ENCODE results near the gene CDC7.

Gene CDC7

GRCh38 chr1:91545506-91546300, 45.1 kb downstream of the CDC7 start:
- ChIA-PET CTCF (interaction anchor here (0.7 to 1.2 kb wide), 4 partner anchors 16 to 381 kb away, joined by 3 read pairs; no protein-coding TSS in a partner anchor), POLR2A (no interaction called here)
- TF ChIP-seq, protein P1, sequence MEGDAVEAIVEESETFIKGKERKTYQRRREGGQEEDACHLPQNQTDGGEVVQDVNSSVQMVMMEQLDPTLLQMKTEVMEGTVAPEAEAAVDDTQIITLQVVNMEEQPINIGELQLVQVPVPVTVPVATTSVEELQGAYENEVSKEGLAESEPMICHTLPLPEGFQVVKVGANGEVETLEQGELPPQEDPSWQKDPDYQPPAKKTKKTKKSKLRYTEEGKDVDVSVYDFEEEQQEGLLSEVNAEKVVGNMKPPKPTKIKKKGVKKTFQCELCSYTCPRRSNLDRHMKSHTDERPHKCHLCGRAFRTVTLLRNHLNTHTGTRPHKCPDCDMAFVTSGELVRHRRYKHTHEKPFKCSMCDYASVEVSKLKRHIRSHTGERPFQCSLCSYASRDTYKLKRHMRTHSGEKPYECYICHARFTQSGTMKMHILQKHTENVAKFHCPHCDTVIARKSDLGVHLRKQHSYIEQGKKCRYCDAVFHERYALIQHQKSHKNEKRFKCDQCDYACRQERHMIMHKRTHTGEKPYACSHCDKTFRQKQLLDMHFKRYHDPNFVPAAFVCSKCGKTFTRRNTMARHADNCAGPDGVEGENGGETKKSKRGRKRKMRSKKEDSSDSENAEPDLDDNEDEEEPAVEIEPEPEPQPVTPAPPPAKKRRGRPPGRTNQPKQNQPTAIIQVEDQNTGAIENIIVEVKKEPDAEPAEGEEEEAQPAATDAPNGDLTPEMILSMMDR (IDR thresholded peaks at IDR 0.05; ENCODE audit: control extremely low read depth, extremely low read depth, low read depth, missing control alignments) = no peak
- DNase-seq (ENCODE audit: extremely low spot score) = no peak

DNA sequence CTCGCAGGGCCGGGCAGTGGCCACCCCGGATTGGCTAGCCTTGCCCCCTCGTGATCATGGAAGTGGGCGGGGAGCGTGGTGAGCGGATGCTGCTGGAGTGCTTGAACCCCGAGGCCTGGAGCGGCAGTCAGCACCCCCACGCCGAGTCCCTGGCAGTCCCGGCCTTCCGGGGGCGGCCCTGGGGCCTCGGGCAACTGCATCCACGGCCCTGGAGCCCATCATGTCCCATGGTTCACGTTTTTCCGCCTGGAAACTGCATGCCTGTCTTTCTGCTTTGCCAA, 45.6 kb downstream of the CDC7 start:
- CTCF ChIA-PET = no interaction called here
- TF ChIP-seq, protein P1 (IDR thresholded peaks at IDR 0.05; ENCODE audit: control extremely low read depth, extremely low read depth, low read depth, missing control alignments) = no peak
- POLR2A ChIA-PET = no interaction called here
- no peak for DNase-seq (ENCODE audit: extremely low spot score)

- CTCF ChIA-PET = interaction anchor here (0.6 kb wide), 1 partner anchor 12 kb away, joined by 3 read pairs; no protein-coding TSS in a partner anchor
- DNase-seq (ENCODE audit: extremely low spot score) = no peak
- POLR2A ChIA-PET = interaction anchor here (0.7 kb wide), 1 partner anchor 1370 kb away, joined by 3 read pairs; no protein-coding TSS in a partner anchor
- TF ChIP-seq, protein P1 (IDR thresholded peaks at IDR 0.05; ENCODE audit: control extremely low read depth, extremely low read depth, low read depth, missing control alignments) = no peak
Observed at GRCh38 chr1:91546876-91547275, 46.2 kb downstream of the CDC7 start.

DNA sequence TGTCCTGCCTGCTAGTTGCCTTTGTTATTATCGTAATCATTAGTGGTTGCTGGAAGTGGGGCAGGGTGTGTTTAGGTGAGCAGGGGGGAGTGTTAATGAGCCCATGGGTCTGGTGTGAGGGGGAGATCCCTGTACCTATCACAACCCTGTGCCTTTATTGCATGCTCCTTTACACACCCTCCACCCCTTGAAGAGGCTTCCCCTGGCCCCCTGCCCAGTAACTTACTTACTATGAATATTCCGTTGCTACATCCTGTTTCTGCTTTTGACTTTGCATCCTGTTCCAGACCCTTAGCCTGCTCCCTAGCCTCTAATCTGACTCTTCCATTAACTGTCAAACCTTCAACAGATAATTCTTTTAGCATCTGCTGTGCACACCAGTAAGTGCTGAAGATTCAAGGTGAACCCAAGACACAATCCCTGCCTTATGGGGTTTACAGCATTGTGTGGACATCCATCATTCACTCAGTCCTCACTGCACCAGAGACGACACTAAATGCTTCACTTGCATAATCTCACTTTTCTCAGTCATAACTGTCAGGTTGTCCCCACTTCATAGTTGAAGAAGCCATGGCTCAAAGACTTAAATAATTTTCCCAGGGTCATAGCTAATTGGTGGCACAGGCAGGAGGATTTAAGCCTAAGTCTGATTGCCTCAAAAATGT, 47.9 kb downstream of the CDC7 start:
- ChIA-PET POLR2A (no interaction called here), CTCF (interaction anchor here (1.0 to 1.2 kb wide), 2 partner anchors 9 to 10 kb away, joined by 3 read pairs; no protein-coding TSS in a partner anchor)
- no peak for DNase-seq (ENCODE audit: extremely low spot score)
- TF ChIP-seq, protein P1 (IDR thresholded peaks at IDR 0.05; ENCODE audit: control extremely low read depth, extremely low read depth, low read depth, missing control alignments) = no peak

- POLR2A ChIA-PET = no interaction called here
- no peak for DNase-seq (ENCODE audit: extremely low spot score)
- TF ChIP-seq, protein P1 (IDR thresholded peaks at IDR 0.05; ENCODE audit: control extremely low read depth, extremely low read depth, low read depth, missing control alignments) = no peak
- CTCF ChIA-PET = interaction anchor here (1.0 kb wide), 1 partner anchor 10 kb away, joined by 3 read pairs; no protein-coding TSS in a partner anchor
Observed at GRCh38 chr1:91549041-91549735, 48.5 kb downstream of the CDC7 start.

- ChIA-PET POLR2A (no interaction called here), CTCF (no interaction called here)
- DNase-seq (ENCODE audit: extremely low spot score) = no peak
Observed at GRCh38 chr1:91550961-91551360, 50.3 kb downstream of the CDC7 start.

More at GRCh38 chr1:91550961-91551360, 50.3 kb downstream of the CDC7 start:
- TF ChIP-seq, protein P1 (IDR thresholded peaks at IDR 0.05; ENCODE audit: control extremely low read depth, extremely low read depth, low read depth, missing control alignments) = no peak
